AG09309 (cell line): ENCODE data around the gene TBC1D24.
"Not testable (repeated sequence)": the region's sequence is repeated elsewhere in the genome, so short reads cannot be mapped to it uniquely, and the experiment has no call there.

Source experiments
- DNase-seq: peaks from one replicate; pipeline ENCODE4 v3.0.0-alpha.2; 2010; ENCODE audit warnings: low read depth
- H3K4me3 ChIP-seq: 2 replicates; pipeline ENCODE4 v1.5.1; 2011; ENCODE audit warnings: mild to moderate bottlenecking, low read depth, low read length, moderate library complexity; ENCODE audit not compliant: control insufficient read depth
- CTCF ChIP-seq: IDR thresholded peaks from 2 replicates; pipeline ENCODE4 v1.5.1; 2011; ENCODE audit warnings: mild to moderate bottlenecking, low read depth, low read length, inconsistent platforms; ENCODE audit not compliant: insufficient read depth, control insufficient read depth; ENCODE audit errors: missing control alignments

TBC1D24 gene

GRCh38 chr16:2551420-2551889 lies 76.5 kb downstream of the TBC1D24 start:
- TF ChIP-seq CTCF: peak; percentile 6
- not testable (repeated sequence) for DNase-seq, H3K4me3 ChIP-seq

GRCh38 chr16:2554709-2555425 lies 79.9 kb downstream of the TBC1D24 start:
- not testable (repeated sequence) for H3K4me3 ChIP-seq, DNase-seq
